COLO829 (cell line): ENCODE measurements around the gene CDH15.
"Not testable (repeated sequence)": the region's sequence is repeated elsewhere in the genome, so short reads cannot be mapped to it uniquely, and the experiment has no call there.

Experiments
- DNase-seq: peaks from one replicate; pipeline ENCODE4 v3.0.0; 2012; ENCODE audit warnings: low spot score

The CDH15 gene

DNA sequence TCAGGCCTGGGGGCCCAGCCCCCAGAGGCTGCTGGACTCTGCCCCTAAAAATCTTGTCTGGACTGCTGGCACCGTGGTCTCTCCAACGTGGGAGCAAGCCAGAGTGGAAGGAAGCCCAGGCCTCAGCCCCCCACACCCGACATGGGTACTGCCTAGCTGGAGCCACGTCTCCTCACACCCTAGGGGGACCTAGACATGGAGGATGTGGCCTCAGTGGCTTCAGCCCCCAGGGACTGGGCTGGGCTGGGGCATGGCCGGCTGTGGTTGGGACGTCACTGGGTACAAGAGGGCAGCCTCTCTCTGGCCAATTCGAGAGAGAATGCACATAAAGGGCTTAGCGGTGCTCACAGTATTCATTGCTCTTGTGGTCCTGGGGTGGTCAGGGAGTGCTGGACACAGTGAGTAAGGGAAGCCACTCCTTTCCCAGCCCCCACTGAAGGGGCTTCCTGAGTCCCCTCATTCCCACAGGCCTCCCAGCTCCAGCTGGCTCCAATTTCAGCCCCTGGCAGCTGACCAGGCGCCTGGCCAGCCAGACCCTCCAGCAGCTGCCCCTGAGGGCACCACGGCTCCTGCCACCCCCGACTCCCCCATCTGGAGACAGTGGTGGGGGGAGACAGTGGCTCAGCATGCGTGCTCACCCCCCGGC is 1.1 kb downstream of the CDH15 start:
- no peak for DNase-seq

DNA sequence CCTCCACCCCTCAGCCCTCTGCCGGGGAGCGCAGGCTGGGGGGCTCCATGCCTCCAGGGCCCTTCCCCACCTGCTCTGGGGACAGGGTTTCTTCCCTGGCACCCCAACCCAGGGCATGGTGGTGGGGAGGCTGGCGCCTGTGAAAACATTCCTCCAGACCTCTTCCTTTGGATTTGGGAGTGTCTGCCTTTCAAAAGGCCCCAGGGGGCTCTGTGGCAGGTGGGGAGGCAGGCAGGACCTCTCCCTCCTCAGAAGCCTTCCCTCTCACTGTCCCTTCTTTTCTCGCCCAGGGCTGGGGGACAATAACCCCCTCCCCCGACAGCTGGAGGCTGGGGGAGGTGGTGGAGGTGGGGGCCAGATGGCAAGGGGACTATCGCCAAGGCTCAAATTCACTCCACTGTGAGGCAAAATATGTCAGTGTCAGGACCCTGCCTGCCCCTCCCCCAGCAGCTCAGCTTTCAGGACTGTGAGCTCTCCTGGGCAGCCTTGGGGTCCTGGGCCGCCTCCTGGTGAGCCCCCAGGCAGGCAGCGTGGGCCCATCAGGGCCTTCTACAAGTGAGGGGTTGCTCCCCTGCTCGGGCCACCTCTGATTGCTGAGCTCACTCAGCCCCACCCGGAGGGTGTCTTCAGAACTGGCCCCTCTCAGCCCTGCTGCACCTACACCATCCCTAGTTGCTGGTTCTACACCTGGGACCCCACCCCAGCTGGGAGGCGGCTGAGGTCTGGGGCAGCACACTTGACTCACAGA is 1.8 kb downstream of the CDH15 start:
- DNase-seq: no peak

DNA sequence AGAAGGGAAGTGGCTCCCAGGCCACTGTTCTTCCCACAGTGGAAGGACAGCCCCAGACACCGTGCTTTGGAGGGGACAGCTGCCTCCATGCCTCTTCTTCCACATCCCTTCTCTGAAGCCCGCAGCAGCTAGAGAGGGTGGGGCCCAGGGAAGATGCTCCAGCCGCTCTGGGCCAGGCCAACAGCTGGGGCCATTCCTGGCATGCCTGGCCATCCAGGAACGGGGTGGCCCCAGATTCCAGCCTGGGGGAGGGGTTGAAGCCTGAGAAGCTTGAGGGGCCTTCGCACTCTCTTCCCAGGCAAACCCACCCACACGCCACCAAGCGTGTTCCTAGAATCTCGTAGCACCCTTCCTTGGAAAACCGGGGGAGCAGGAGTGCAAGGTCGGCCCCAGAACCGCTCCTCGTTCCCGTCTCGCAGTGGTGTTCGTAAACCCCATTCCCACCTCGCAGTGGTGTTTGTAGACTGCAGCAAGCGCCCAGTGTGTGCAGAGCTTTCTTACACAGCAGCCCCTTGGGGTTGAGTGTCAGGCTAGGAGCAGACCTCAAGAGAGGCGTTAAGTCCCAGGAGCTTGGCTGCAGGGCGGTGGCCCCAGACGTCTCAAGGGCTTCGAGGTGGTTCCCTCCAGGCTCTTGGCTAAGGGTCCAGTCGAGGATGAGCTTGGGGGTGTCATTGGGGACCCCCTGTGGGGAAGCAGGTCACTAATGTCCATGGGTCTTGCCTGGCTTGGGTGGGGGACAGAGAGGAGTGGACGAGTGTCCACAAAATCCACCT is 2.7 kb downstream of the CDH15 start:
- no peak for DNase-seq

DNA sequence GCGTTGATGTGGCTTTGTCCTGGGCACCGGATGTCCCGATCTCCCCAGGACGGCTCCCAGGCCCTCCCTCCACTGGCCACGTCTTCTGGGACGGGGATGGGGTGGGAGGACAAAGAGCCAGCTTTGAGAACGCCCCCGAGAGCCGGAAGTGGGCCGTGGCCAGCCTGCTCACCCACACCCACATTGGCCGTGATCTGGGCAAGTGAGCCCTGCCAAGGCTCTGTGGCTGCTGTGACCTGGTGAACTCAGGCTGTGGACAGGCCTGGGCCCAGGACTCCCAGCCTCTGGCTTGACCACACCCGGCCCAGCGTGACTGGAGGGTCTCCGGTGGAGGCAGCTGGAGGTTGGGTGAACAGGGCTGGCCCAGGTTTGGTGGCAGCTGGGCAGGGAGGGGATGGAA is 3.3 kb downstream of the CDH15 start:
- DNase-seq: no peak

- no peak for DNase-seq
Observed at GRCh38 chr16:89175280-89176146, 4.0 kb downstream of the CDH15 start.

DNA sequence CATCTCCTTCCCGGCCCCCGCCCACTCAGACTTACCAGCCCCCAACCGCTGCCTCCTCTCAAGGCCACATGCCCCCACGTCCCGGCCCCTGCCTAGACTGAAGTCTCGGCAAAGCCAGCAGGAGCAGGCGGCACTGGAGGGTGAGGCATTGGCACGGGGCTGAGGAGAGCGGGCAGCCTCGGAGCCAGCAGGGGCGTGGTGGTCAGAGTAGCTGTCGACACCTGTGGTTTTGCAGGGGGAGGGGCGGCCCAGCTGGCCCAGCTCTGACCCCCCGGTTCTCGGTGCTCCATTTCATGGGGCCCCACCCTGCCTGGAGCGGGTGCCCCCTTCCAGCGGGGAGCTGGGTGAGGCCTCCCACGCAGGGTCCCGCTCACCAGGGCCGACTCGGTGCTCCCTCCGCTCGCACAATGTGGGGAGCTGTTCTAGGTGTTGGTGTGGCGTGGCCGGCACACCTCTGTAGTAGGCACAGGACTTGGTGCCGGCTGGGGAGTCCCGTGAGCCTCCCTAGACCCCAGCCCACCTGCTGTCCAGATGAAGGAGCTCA is 4.7 kb downstream of the CDH15 start:
- DNase-seq: no peak

DNA sequence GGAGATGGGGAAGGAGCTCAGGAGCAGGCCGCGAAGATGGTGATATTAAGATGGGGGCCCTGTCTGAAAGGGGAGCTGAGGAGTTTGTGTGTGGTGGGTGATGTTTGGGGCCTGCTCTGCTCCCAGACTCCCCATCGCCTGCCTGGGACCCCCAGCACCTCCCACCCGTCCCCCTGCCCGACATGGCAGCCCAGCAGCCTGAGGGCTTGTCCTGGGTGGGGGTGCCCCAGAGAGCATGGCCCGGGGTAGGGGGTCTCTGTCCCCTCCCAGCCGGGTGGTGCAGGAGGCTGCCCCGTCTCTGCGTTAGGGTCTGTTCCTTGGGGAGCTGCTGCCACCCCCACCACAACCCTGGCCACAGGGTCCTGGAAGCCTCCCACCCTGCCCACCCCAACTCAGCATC is 5.2 kb downstream of the CDH15 start:
- DNase-seq: no peak

DNA sequence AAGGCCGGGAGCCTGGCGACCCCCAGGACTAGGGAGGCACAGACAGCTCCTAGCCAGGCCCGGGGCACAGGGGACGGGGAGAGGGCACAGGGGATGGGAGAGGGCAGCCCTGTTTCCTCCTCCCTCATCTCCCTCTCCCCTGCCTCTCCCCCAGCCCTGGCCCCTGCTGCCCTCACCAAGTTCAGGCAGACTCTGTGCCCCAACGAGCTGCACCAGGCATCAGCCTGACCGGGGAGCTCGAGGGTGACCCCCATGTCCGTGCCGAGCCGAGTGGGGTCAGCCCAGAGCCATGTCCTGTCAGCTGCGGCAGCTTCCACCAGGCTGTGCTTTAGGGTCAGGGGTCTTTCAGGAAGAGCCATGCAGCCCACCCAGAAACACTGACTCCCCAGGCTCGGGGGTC is 6.0 kb downstream of the CDH15 start:
- no peak for DNase-seq

DNA sequence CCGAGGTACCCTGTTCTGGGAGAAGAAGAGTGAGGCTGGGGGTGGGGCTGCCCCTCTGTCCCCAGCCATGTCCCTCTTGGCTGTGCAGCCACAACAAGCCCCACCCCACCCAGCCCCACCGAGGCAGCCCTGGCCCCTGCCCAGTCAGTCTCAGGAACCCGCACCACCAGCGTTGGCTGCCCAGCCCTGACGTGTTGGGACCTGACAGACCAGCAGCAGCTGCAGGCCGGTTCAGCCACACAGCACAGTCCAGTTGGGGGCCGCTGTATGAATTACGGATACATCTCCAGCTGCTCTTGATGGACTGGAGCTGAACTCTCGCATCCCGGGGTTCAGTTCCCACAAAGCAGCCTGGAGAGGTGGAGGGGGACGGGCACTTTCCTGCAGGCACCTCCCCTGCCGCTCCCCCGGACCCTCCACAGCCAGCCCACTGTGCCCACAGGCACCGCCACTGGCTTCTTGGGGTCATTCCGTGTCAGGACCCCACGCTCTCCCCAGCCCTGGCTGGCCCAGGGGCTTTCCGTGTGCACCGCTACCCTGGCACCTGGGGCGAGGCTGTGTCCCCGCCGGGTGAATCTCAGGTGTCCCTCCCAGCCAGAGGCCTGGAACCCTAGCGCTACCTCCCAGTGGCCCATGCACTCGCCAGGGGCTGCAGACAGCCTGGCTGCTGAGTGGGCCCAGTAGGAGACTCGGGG is 7.1 kb downstream of the CDH15 start:
- DNase-seq: no peak

DNA sequence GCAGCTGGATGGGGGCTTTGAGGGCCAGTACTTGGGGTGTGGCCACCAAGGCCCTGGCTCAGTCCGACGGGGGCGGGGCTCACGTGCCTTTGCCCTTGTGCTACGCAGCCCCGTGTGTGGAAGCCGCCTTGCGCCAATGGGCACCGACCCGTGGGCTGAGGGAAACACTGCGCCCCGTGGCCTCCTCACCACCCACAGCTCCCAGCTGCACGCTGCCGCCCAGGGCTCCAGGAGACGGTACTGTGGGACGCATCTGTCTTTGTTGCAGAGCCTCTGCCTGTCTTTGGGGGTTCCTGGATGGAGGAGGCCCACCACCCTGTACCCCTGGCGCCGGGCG is 7.6 kb downstream of the CDH15 start:
- DNase-seq: no peak

DNA sequence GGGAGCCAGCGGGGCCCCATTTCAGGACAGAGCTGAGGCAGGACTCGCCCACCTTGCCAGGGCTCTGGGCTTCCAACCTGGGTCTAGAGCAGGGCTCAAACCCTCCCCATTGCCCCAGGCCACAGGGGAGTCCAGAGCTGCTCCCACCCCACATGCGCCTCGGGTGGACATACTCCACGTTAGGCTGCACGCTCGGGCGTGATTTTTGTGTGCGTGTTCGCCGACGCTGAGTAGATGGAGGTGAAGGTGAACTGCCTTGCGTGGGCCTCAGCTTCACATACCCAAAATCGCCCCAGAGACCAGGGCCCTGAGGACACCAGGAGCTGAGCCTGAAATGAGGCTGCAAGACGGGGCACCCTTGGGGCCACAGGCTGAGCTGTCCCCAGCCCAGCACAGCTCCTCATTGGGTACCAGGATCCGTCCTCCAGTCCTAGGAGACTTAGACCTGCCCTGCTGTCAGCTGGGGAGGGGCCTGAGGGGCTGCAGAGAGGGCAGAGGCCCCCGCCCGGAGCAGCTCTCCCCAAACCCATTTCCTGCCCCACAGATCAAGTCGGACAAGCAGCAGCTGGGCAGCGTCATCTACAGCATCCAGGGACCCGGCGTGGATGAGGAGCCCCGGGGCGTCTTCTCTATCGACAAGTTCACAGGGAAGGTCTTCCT is 8.2 kb downstream of the CDH15 start:
- no peak for DNase-seq

GRCh38 chr16:89183463-89183862 is 11.9 kb downstream of the CDH15 start:
- DNase-seq: no peak

- DNase-seq: no peak
Observed at GRCh38 chr16:89183975-89184676, 12.6 kb downstream of the CDH15 start.

DNA sequence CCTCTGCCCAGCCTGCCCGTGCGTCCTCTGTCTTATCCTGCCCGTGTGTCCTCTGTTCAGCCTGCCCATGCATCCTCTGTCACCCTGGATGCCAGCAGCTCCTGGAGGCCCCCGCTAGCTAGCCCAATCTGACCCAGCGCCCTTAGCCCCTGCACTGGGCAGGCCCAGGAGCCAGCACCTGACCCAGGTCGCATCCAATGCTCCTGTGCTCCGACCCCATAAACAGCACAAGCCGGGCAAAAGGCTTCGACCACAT is 13.1 kb downstream of the CDH15 start:
- DNase-seq: no peak

DNA sequence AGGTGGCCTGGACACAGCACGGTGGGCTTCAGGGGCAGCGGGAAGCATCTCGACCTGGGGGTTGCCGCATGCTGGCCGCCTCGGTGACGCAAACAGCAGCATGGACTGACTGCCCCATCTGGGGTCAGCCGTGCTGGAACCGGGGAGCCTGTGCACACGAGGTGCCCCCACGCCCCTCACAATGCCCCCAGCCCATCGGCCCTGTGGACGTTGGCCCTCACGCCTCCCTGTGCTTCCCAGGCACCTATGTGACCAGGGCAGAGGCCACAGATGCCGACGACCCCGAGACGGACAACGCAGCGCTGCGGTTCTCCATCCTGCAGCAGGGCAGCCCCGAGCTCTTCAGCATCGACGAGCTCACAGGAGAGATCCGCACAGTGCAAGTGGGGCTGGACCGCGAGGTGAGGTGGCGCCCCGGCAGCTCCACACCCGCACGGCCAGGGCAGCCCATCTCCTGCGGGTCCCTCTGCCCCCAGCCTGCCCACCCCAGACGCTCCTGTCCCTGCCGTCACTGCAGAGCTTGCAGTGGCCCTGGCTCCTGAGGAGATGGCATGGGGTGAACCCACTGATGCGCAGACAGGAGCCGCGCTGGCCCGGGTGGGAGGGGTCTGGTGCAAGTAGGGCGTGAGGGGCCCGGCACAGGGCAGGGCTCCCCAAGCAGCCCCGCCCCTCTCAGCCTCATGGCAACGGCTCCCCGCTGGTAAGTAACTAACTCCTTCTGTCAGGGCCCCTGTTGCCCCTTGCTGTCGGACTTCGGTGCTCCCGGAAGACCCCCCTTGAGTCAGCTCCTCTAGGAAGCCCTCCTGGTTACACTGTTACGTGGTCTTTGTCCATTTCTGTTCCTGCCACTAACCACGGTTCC is 13.6 kb downstream of the CDH15 start:
- no peak for DNase-seq

- not testable (repeated sequence) for DNase-seq
Observed at GRCh38 chr16:89185887-89186592, 14.5 kb downstream of the CDH15 start.

DNA sequence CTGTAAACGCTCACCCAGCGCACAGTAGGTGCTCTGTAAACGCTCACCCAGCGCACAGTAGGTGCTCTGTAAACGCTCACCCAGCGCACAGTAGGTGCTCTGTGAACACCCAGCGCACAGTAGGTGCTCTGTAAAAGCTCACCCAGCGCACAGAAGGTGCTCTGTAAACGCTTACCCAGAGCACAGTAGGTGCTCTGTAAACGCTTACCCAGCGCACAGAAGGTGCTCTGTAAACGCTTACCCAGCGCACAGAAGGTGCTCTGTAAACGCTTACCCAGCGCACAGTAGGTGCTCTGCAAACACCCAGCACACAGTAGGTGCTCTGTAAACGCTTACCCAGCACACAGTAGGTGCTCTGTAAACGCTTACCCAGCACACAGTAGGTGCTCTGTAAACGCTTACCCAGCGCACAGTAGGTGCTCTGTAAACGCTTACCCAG is 15.1 kb downstream of the CDH15 start:
- not testable (repeated sequence) for DNase-seq

GRCh38 chr16:89187032-89187769 is 15.7 kb downstream of the CDH15 start:
- DNase-seq: no peak
